Superior temporal gyrus (tissue), 1 donor: ENCODE measurements around the gene ERG.

Experiments
- DNase-seq: peaks from one replicate; pipeline ENCODE4 v3.0.0-alpha.2; 2016; ENCODE audit errors: extremely low spot score

Gene ERG, protein sequence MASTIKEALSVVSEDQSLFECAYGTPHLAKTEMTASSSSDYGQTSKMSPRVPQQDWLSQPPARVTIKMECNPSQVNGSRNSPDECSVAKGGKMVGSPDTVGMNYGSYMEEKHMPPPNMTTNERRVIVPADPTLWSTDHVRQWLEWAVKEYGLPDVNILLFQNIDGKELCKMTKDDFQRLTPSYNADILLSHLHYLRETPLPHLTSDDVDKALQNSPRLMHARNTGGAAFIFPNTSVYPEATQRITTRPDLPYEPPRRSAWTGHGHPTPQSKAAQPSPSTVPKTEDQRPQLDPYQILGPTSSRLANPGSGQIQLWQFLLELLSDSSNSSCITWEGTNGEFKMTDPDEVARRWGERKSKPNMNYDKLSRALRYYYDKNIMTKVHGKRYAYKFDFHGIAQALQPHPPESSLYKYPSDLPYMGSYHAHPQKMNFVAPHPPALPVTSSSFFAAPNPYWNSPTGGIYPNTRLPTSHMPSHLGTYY

DNA sequence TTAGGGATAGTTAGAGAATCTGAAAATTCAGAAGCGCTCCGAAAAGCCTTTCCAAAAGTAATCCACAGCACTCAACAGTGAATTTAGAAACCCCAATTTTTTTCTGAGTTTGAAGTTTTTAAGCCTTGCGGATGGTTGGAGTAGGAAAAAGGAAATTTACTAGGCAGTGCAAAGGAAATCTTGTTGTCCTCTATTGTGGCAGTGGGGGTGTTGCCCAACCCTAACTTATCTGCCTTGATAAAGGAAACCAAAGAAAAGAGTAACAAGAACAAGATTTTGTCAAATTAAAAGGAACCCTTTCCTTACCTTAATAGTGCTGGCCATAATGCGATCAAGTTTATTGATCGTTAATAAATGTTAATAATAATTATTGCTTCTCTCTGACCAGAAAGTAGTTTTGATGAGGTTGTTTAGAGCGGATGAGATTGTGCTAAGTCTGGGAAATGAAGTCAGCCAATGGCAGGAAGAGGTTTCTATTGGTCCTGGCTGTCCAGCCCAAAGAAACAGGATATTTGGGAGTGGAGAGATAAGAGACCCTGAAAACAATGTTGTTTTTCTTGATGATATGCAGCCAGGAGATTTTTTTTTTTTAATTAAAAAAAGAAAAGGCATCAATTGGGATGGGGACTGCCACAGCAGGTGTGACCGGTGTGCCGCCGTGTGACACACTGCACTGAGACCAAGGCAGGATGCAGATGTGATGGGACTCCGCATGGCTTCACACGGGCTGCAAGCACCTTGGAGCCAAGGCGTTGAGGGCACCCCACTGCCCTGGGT, at the start of gene ERG:
ERG (minus strand) TSS at position 421 of the 777 bp plus-strand sequence; CDS start at position 324, 97 bp downstream.
- no peak for DNase-seq

DNA sequence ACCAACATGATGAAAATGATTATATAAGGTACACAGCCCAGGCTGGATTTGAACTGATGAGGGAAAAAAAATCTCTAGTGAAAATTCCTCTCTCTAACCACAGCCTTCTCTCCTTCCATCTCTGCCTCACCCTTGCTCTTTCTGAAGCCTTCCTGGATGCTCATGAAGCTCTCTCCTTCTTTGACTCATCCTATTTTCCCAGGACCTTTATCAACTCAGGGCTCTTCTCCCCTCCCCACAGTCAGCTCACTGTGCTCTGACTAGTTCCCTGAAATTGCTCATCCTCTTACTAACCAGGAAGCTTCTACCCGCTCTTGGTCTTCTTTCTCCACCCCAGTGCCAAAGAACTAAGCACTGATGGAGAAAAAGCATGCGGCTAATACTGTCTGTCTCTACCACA, 46.4 kb upstream of the ERG start:
- no peak for DNase-seq

DNA sequence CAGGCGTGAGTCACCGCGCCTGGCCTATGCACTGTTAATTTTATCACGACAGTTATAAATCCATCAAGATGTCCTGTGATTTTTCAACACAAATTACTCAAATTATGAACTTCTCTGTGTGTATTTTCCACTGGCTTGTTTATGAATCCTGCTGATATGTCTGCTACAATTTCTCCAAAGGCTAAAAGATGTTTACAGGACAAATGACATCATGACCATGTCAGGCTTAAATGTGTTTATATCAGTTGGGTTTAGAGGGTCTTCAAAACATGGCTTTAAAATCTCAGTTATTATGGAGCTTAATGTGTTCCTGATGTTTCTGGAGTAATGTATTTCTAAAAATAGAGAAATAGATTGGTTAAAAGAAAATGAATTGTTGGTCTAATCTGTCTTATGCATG, 44.0 kb upstream of the ERG start:
- DNase-seq: no peak

DNA sequence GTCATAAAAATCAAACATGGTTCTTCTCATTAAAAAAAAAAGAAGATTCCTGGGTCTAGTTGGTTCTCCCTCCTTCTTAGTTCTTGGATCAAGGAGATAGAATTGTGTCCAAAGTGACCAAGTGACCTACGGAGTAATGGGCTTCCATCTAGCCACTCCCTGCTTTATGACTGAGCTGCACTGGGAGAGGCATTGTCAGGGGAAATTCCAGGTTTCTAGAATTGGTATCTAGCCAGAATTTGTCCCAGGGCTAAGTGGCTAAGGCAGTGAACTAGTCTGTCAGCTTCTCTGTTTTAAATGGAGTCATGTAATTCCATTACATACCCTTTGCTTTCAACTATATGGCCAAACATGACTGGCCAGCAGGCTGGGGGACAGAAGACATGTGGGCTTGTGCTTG, 40.1 kb upstream of the ERG start:
- DNase-seq: no peak

DNA sequence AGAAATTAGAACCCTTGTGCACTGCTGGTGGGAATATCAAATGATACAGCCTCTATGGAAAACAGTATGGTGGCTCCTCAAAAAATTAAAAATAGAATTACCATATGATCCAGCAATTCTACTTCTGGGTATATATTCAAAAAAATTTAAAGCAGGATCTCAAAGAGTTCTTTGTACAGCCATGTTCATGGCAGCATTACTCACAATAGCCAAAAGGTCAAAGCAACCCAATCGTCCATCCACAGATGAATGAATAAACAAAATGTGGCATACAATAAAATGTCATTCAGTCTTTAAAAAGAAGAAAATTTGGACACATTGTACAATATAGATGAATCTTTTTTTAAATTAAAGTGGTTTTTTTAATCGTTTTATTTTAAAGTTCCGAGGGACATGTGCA, 36.3 kb upstream of the ERG start:
- no peak for DNase-seq

DNA sequence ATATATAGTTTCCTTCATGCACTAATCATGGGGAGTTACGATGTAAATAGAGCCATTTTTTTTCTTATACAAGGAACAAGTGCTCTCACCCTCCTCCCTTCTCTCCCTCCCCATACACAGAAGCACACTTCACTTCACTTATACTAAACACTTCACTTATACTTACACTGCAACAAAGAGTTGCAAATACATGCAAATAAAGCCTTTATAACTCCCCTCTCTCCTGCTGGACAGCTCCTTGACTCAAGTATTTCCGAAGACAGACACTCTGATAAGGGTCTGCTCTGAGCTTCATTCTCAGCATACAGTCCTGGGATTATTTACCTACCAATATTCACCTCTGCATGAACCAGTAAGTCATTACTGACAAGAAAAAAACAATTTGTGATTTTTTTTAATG, 35.6 kb upstream of the ERG start:
- DNase-seq: no peak

DNA sequence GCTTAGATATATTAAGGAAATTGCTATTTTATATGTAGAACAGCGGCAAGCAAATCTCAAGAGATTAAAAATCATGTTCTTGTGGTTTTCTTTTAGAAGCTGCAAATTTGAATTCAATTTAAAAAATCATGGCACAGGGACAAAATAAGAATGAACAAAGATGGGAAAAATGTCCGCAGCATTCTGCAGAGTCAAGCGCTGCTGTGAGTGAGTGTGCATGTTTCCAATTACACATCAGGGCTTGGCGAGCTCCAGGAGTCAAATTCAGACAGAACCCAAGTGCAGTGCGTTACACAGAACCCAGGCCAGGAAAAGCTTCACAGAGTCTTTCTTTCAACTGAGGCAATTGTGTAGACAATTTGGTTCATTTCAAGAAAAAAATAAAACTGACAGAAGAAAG, 33.3 kb upstream of the ERG start:
- DNase-seq: no peak

DNA sequence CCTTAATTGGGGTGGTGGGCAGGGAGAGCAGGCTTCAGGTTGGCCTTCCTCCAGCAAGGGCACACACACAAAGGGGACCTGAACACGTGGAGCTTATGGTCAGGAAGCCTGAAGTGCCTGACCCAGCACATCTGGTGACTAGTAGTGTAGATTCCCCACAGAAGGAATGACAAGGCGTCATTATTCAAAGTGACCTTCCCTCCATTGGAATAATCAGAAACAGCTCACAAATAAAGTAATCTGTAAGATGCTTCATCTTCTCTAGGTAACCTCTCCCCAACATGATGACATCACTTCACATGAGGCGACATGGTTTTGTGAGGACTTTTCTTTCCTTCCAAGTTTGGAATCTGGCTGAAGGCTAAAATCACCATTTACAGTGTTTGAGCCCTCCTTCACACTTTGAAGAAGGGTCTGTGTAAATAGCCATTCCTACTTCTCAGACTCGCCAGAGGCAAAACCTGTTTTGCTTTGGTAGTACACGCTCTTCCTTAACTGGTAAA, 32.8 kb upstream of the ERG start:
- no peak for DNase-seq

DNA sequence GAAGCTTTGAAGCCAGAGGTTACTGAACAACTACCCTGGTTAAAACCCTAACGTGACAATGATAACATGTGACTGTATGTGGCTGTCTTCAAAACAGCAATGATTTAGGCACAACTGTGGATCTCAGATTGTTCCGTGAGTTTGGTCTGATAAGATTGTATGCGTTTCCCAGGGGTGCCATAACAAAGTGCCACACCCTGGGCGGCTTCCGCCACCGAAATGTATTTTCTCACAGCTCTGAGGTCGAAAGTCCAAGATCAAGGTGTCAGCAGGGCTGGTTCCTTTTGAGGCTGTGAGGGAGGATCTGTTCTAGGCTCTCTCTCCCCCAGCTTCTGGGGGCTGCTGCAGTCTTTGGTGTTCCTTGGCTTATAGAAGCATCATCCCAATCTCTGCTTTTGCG, 29.5 kb upstream of the ERG start:
- no peak for DNase-seq

DNA sequence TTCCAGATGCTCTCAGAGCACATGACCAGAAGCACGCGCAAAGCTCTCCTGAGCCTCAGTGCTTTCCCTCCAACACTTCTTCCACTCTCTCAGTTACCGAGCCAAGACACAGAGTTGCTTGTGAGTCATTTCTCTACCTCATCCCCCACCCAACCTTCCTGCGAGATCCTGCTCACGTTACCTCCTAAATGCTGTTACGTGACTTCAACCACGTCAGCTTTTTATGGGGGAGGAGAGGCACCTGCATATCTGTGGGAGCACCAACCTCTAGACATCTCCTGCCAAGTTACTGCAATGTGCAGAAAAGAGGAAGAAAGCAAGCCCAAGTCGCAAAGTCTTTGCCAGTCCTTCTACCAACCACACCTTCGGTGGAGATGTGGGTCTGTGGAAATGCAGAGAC, 27.2 kb upstream of the ERG start:
- DNase-seq: no peak

DNA sequence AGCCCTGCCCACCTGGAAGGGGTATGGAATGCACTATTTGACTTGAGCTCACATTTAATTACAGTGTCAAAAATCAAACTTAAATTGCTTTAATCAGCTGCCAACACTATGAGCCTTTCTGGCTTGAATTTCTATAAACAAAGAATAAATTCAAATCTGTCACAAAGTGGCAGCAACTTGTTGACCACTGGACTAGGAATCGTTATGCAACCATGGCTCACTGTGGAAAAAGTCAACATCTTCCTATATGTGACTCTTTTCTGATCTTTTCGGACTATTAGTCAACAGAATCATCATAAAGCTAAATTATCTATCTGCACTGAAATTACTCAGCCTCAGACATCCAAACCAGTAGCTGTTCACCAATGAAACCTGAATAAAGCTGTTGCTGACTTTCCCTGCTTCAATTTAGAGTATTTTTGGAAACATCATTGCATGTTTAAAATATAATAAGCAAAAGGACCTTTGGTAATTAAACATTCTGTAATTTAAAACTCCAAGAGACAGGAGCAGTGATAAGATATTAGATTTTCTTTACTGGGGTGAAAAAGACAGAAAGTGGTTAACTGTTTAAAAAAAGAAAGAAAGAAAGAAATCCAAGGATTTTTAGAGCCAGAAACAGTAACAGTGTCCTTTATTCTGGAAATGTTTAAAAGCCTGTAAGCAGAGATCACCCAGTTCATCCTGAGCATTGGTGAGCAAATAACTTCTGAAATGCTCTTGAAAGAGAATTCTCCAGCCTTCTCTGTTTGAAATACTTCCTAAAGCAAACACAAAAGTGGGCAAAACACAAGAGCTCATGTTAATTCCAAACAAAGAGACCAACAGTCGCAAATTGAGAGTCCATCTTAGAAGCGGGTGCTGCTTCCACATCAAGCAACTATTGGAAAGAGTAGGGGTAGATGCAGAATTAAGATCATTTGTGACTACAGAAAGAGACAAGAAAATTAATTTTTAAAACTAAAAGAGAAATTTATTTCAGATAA, 26.2 kb upstream of the ERG start:
- DNase-seq: no peak

DNA sequence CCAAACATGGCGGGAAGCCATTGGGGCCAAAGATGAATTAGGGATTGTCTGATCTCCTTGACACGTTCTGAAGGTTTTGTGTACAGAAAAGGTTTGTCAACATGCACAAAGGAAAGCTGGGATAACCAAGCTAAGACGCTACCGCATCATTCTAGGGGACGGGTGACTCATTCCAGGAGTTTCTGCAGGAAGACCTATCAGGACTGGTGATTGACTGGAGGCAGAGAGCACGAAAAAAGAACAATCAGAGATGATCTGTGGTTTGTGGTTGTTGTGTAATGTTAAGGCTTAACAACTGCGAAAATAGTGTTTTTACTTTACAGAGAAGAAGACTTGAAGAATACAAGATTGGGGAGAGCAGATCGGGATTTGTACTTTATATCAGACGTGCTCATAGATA, 22.2 kb upstream of the ERG start:
- no peak for DNase-seq

DNA sequence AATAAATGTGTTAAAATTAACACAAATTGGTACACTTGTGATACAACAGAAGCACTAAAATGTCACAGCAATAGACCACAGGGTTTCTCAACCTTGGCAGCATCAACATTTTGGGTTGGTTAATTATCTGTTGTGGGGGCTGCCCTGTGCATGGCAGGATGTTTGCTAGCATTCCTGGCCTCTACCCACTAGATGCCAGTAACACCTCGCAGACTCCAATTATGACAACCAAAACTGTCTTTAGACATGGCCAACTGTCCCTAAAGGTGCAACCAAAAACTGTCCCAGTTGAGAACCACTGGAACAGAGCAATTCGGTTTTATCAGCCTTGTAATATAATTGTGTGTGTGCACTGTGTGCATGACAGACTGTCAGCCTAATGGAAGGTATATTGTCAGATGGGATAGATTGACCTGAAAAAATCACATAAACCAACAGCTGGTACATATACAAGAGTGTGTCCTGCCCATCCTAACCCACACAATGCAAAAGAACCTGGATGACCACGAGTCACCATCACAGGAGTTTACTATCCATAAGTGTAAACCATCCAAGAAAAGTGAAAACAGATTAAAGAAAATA, 13.5 kb upstream of the ERG start:
- no peak for DNase-seq

DNA sequence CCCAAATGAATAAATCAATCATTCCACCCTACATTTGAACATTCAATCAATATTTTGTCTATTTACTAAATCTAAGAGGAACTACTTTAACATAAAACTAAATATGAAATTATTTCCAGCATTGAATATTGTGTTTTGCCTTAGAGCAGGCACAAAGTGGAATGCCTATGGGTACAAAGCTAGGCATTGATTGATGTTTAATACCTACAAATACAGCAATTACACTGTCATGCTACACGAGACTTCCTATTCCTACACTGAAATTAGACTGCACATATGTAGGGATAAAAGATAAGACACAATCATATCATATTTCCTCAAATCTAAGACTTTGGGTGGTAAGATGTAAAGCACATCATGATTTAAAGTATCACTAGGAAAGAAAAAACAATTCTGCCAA, 12.9 kb upstream of the ERG start:
- DNase-seq: no peak

DNA sequence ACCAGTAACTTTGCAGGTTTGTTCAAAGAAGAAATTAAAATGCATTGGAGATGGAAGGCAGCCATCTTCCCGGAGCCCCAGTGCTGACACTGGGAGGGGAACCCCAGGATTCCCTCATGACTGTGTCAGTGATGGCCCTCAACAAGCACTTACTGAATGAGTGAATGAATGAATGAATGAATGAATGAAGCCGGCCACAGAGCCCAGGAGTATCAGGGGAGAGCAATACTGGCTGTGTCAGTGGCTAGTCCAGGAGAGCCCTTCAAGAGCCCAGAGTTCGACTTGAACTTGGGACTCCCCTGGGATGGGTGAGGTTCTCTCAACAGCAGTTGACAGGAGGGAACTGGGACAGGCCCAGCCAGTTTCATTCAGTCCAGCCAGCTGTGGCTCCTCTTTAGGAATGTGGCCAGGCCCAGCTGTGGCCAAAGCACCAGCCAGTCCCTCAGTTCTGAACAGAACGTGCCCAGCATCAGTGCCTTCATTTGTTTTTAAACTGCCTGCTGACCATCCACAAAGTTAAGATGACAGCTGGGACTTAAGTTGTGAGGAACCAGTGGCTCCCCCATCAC, 9.2 kb upstream of the ERG start:
- DNase-seq: no peak

DNA sequence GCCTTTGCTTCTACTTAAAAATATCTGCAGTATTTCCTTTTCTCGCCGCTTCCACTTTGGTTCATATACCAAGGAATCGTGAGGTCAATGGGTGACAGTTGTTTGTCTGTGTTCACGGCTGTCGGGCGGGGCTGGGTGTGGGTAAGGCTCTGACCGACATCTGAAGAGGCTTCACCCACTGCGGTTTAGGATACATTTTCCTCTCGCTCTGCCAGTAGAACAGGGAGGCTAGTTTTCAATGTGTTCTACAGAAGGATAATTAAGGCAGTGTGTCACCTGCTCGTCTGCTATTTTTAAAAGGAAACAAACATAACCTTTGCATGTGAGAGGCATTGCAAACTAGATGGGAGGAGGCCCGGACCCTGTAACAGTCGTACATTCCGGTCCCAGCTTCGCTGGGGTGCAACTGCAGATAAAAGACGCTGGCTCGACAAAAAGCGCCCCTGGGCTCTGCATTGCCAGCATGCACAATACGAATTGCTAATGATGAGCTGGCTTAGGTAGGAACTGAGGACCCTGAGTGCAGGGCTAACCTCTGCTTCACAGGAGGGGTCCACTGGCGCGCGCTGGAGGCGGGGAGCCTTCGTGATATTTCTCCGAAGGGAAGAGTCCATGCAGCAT, 8.5 kb upstream of the ERG start:
- no peak for DNase-seq

DNA sequence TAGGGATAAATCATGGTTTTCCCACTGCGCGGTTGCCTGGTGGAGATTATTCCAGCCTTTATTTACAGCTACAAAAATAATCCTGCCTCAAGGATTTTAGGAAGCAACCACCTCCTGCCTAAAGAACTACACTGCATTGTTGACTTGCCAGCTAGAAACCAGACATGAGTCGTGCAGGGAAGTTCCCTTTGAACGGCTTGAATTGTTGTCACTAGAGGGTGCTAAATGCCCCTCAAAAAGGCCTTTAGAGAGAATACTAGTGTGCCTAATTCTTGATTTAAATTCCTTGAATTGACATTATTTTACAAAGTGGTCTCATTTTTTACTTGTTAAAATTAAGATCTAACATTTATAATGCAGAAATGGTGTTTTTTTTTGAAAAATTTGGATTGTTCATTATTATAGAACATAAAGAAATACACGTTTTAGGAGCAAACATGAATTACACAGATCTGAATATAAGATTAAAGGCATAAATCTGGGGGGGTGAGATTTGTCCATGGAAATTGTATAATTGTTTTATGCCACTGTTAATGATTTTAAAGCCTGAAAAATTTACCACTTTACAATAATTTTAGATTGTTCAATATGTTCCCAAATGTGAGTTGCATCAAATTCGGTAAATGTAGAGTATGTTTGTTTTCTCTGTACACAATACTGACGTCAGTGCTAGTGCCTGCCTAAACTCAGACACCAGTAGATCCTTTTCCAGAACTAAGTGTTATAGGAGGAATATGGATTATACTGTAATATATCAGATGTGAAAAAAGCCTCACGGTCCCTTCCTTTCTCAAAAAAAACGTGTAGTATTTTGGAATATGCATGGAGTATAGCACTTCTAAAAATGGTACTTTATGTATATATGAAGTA, 7.6 kb upstream of the ERG start:
- peak; percentile 86 for DNase-seq

DNA sequence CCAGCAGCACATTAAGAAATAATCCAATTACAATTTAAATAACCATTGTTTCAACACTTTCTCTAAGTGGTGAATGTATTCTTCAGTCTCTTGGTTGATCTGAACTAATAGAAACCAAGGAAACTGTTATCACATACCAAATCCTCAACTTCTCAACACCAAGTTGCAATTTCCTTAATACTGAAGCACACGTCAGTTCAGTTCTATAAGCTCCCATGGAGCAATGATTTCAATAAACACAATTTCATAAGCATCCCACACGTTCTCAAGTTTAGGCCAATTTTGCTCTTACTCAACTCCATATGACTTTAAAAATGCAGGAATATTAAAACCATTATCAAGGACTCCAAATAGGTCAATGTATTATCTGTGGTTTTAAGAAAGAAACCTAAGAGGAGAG, 5.8 kb upstream of the ERG start:
- no peak for DNase-seq

DNA sequence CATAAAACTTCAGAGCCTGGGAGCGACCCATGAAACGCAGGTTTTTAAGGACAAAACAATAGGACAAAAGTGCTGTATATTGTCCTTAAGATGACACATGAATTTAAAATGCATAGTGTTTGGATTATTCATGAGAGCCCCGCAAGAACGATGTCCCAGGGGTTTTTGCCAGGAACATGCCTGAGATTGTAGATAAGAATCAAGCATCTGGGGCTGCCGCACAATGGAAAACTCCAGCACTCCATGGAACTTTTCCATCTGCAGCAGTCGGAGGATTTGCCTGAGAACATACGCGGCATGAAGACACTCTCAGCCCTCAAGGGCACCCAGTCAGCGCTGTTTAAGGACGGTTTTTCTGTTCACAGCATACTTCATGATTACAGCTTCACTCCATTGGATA, 5.3 kb upstream of the ERG start:
- DNase-seq: no peak

DNA sequence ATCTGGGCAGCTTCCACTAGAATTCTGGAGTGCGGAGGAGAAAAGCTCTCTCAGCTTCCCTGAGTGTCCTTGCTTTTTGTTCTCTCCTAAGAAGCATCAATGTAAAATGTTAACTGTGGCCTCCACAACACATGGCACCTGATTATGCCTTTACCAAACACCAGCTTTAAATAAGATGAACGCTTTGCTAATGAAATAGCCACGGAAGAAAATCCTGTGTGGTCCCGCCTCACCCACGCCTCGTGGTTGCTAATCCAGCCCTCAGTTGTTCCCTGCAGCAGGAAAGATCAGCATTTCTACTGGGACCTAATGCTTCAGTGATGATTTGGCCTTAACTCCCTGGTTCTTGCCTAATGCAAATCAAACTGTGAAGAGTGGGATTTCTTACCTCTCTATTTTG, 1.8 kb upstream of the ERG start:
- peak; percentile 16 for DNase-seq
